MM.1S (cell line): ENCODE measurements around the gene MYO5C.

ENCODE experiments used
- DNase-seq: peaks from one replicate; pipeline ENCODE4 v3.0.0-alpha.2; 2015
- H2AFZ ChIP-seq: fragments of 300-600 bp; sonication (generic); 2 replicates; pipeline ENCODE4 v1.6.0; 2016; ENCODE audit warnings: antibody characterized with exemption, low read length
- H3F3A ChIP-seq: fragments of 300-600 bp; sonication (generic); 2 replicates; pipeline ENCODE4 v1.6.1; 2016; ENCODE audit warnings: mild to moderate bottlenecking, antibody characterized with exemption, low read length, moderate library complexity, mixed read lengths; ENCODE audit not compliant: insufficient read depth
- H3K27ac ChIP-seq: fragments of 300-600 bp; sonication (generic); 2 replicates; pipeline ENCODE4 v1.5.1; 2016; ENCODE audit warnings: mild to moderate bottlenecking, low read length
- H3K27me3 ChIP-seq: fragments of 300-600 bp; sonication (generic); replicated peaks from 2 replicates; pipeline ENCODE4 v1.6.0; 2016; ENCODE audit warnings: low read length; ENCODE audit not compliant: insufficient read depth
- H3K36me3 ChIP-seq: fragments of 300-600 bp; sonication (generic); replicated peaks from 2 replicates; pipeline ENCODE4 v1.6.1; 2016; ENCODE audit warnings: mild to moderate bottlenecking, low read length, mixed read lengths; ENCODE audit not compliant: insufficient read depth
- H3K4me1 ChIP-seq: fragments of 300-600 bp; sonication (generic); 2 replicates; pipeline ENCODE4 v1.6.1; 2016; ENCODE audit warnings: low read length, mixed read lengths
- H3K4me2 ChIP-seq: fragments of 300-600 bp; sonication (generic); 2 replicates; pipeline ENCODE4 v1.6.0; 2016; ENCODE audit warnings: low read depth, low read length
- H3K4me3 ChIP-seq: fragments of 300-600 bp; sonication (generic); 2 replicates; pipeline ENCODE4 v1.5.1; 2016; ENCODE audit warnings: low read length, mixed read lengths
- H3K79me2 ChIP-seq: fragments of 300-600 bp; sonication (generic); 2 replicates; pipeline ENCODE4 v1.6.1; 2016; ENCODE audit warnings: mixed run types, low read length, mixed read lengths
- H3K9ac ChIP-seq: fragments of 300-600 bp; sonication (generic); 2 replicates; pipeline ENCODE4 v1.6.1; 2016; ENCODE audit warnings: low read length, mixed read lengths
- H3K9me2 ChIP-seq: fragments of 300-600 bp; sonication (generic); replicated peaks from 2 replicates; pipeline ENCODE4 v1.6.1; 2016; ENCODE audit warnings: mild to moderate bottlenecking, low read length, mixed read lengths; ENCODE audit not compliant: insufficient read depth
- H3K9me3 ChIP-seq: fragments of 300-600 bp; sonication (generic); replicated peaks from 2 replicates; pipeline ENCODE4 v1.6.1; 2016; ENCODE audit warnings: mild to moderate bottlenecking, low read length, mixed read lengths; ENCODE audit not compliant: insufficient read depth
- H4K20me1 ChIP-seq: fragments of 300-600 bp; sonication (generic); 2 replicates; pipeline ENCODE4 v1.6.1; 2016; ENCODE audit warnings: mild to moderate bottlenecking, low read length, moderate library complexity, mixed read lengths; ENCODE audit not compliant: insufficient read depth
- EZH2 ChIP-seq: fragments of 300-600 bp; sonication (generic); optimal IDR thresholded peaks from 2 replicates; pipeline ENCODE3; 2017; ENCODE audit warnings: low read depth, mild to moderate bottlenecking, antibody characterized with exemption, low read length, mixed read lengths
- EZH2phosphoT487 ChIP-seq: fragments of 300-600 bp; sonication (generic); IDR thresholded peaks from 2 replicates; pipeline ENCODE4 v1.6.1; 2018; ENCODE audit warnings: antibody characterized with exemption, low read length
- TF ChIP-seq, protein P1 (sequence below): fragments of 300-600 bp; sonication (generic); IDR thresholded peaks from 2 replicates; pipeline ENCODE4 v1.5.1; 2016; ENCODE audit warnings: antibody characterized with exemption, low read length, mixed read lengths

MYO5C gene

DNA sequence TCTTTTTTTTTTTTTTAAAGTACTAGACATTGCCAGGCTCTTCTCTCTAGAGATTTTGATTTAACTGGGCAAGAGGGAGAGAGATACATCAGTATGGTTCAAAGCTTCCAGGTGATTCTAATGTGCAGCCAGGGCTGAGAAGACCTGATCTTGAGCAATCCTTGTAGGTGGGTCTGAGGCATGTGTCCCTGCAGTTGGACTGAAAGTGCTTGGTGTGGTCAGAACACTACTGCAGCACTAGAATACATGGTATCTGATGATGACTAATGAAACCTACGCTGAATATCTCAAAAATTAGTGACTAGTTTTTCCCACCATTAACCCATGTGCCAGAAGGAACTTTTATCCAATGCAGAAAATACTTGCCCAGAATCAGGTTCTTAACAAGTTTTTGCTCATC lies 34.4 kb upstream of the MYO5C start:
- Histone ChIP-seq H2AFZ (no peak overlapping the region), H3K27me3 (no peaks in the 10 kb centered on the region)

DNA sequence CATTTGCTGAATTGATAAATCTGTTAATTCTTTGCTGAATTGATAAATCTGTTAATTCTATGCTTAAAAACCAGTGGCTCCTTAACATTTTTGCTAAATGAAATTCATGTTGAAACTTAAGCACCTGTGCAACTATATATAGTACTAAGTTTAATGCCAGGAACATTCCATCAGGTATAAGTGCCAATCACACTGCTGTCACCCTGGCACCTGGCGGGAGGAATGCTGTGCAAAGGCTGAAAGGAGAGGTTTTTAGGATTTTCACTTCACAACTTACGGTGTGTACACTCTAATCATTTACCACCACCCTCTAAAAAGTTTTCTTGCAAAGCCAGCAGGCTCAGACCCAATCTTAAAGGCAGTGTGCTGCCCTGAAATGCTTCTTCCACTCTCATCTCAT lies 33.5 kb upstream of the MYO5C start:
- TF ChIP-seq, protein P1, sequence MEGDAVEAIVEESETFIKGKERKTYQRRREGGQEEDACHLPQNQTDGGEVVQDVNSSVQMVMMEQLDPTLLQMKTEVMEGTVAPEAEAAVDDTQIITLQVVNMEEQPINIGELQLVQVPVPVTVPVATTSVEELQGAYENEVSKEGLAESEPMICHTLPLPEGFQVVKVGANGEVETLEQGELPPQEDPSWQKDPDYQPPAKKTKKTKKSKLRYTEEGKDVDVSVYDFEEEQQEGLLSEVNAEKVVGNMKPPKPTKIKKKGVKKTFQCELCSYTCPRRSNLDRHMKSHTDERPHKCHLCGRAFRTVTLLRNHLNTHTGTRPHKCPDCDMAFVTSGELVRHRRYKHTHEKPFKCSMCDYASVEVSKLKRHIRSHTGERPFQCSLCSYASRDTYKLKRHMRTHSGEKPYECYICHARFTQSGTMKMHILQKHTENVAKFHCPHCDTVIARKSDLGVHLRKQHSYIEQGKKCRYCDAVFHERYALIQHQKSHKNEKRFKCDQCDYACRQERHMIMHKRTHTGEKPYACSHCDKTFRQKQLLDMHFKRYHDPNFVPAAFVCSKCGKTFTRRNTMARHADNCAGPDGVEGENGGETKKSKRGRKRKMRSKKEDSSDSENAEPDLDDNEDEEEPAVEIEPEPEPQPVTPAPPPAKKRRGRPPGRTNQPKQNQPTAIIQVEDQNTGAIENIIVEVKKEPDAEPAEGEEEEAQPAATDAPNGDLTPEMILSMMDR: no peak
- TF ChIP-seq EZH2 (no peak), EZH2phosphoT487 (no peak)
- Histone ChIP-seq H2AFZ (no peak overlapping the region), H3K4me1 (peaks cover 45% of the 10 kb centered on the region), H3K27me3 (no peaks in the 10 kb centered on the region), H3F3A (peaks cover 25% of the 10 kb centered on the region), H3K9me2 (no peaks in the 10 kb centered on the region), H4K20me1 (no peaks in the 10 kb centered on the region), H3K27ac (peak overlapping the region; percentile 21; the same call in 1 of the 2 replicates), H3K9ac (no peak overlapping the region), H3K36me3 (no peaks in the 10 kb centered on the region; the same call in 1 of the 2 replicates), H3K79me2 (0 out of 2 replicates have a peak, but pooled peaks cover 12% of the 10 kb centered on the region), H3K4me3 (no peak overlapping the region), H3K9me3 (no peaks in the 10 kb centered on the region), H3K4me2 (no peak overlapping the region)
- DNase-seq: no peak

More for the DNA sequence above, 34.4 kb upstream of the MYO5C start:
- H3K4me1 ChIP-seq: peaks cover 50% of the 10 kb centered on the region
- H4K20me1 ChIP-seq: no peaks in the 10 kb centered on the region
- H3K4me3 ChIP-seq: no peak overlapping the region
- H3K79me2 ChIP-seq: peaks cover 12% of the 10 kb centered on the region; the same call in 1 of the 2 replicates
- no peak overlapping the region for H3K4me2 ChIP-seq
- DNase-seq: no peak
- H3K27ac ChIP-seq: no peak overlapping the region
- peaks cover 25% of the 10 kb centered on the region for H3F3A ChIP-seq
- no peak for TF ChIP-seq EZH2
- no peak for TF ChIP-seq EZH2phosphoT487
- TF ChIP-seq, protein P1: no peak
- H3K9me2 ChIP-seq: no peaks in the 10 kb centered on the region
- no peak overlapping the region for H3K9ac ChIP-seq
- no peaks in the 10 kb centered on the region for H3K9me3 ChIP-seq
- H3K36me3 ChIP-seq: no peaks in the 10 kb centered on the region

DNA sequence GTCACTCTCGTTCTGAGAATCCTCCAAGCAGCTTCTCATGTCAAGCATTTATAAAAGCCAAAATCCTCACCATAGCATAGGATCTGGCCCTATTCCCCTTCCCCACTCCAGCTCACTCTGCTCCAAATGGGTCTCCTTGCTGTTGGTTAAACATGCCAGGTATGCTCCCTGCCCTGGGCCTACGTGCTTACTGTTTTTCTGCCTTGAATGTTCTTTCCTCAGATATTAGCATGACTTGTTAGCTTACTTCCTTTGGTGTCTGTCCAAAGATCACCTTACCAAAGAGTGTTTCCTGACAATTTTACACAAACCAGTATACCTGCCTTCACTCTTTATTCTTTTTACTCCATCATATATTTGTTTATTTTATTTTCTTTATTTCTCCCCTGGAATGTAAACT lies 33.1 kb upstream of the MYO5C start:
- Histone ChIP-seq H3K9me2 (no peaks in the 10 kb centered on the region), H3F3A (peaks cover 25% of the 10 kb centered on the region), H3K27me3 (no peaks in the 10 kb centered on the region), H3K9me3 (no peaks in the 10 kb centered on the region), H3K36me3 (no peaks in the 10 kb centered on the region; the same call in 1 of the 2 replicates), H3K4me2 (no peak overlapping the region), H3K9ac (no peak overlapping the region), H3K27ac (no peak overlapping the region), H3K79me2 (0 out of 2 replicates have a peak, but pooled peaks cover 12% of the 10 kb centered on the region), H2AFZ (no peak overlapping the region), H3K4me3 (no peak overlapping the region), H3K4me1 (peaks cover 42% of the 10 kb centered on the region), H4K20me1 (no peaks in the 10 kb centered on the region)
- no peak for DNase-seq
- TF ChIP-seq, protein P1: no peak
- TF ChIP-seq EZH2phosphoT487: no peak
- no peak for TF ChIP-seq EZH2
